ENCODE measurements around the gene NXN. TPM values are rescaled to one million over a fixed set of nuclear protein-coding genes. Genes with fewer than 3 reads are reported as not detected.
A peak's percentile ranks its signal among the peaks of the same experiment; 100 is the strongest.
"Not testable (repeated sequence)": the region's sequence is repeated elsewhere in the genome, so short reads cannot be mapped to it uniquely, and the experiment has no call there.

NXN gene
- polyA plus RNA-seq, 1 experiment = 88.8 TPM

DNA sequence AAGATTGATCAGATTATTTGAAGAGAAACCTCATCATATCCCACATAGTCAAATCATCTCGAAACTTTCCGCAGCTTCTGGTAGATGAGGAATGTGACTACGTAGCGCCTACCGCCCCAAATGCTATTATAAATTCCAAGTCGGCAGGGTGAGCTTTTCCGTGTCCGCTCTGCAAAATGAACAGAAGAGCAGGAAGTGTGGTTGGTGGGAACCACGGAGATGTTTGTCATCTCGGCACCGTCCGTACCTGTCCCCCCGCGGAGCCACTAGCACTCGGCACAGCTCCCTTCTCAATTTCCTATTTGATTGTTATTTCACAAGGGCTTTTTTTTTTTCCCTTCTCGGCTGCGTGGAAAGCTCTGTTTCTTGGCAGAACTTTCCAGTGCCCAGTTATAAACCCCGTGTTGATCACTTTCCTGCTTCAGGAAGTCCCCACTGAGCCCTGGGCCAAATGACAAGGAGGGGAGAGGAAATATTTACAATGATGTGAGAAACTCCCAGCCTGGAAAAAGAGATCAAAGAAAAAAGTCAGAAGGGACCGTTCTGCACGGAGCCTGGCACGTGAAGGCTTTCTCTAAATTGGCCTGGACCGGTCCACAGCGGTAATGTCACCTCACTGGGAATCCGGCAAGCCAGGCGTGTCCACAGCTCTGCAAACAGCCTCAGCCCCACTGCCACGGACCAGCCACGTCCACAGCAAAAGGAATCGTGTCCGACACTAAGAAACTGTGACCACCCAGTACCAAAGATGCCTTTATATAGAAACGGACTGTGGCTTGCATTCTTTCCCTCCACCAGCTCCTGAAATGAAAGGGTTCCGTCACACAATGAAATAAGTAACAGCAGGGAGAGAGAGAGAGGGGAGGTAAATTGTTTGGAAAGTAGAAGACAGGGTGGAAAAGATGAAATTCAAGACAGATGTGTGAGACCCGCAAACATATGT is 132.4 kb downstream of the NXN start:
- CTCF ChIA-PET = no interaction called here

GRCh38 chr17:841313-841712 is 138.3 kb downstream of the NXN start:
- DNase-seq (ENCODE audit: low read depth) = no peak
- H3K4me3 ChIP-seq (ENCODE audit: low read depth, low read length) = no peak overlapping the region
- POLR2A ChIA-PET = no interaction called here
- H3K27me3 ChIP-seq (ENCODE audit: control insufficient read depth, insufficient read depth, low read length) = no peaks in the 10 kb centered on the region
- TF ChIP-seq, protein P1, sequence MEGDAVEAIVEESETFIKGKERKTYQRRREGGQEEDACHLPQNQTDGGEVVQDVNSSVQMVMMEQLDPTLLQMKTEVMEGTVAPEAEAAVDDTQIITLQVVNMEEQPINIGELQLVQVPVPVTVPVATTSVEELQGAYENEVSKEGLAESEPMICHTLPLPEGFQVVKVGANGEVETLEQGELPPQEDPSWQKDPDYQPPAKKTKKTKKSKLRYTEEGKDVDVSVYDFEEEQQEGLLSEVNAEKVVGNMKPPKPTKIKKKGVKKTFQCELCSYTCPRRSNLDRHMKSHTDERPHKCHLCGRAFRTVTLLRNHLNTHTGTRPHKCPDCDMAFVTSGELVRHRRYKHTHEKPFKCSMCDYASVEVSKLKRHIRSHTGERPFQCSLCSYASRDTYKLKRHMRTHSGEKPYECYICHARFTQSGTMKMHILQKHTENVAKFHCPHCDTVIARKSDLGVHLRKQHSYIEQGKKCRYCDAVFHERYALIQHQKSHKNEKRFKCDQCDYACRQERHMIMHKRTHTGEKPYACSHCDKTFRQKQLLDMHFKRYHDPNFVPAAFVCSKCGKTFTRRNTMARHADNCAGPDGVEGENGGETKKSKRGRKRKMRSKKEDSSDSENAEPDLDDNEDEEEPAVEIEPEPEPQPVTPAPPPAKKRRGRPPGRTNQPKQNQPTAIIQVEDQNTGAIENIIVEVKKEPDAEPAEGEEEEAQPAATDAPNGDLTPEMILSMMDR (IDR thresholded peaks at IDR 0.05; ENCODE audit: insufficient read depth, low read depth, low read length) = no peak
- CTCF ChIA-PET = no interaction called here
- peaks cover 5% of the 10 kb centered on the region; the same call in 1 of the 2 replicates for H3K36me3 ChIP-seq (ENCODE audit: control insufficient read depth, insufficient read depth, low read length)

More for the DNA sequence above, 132.4 kb downstream of the NXN start:
- POLR2A ChIA-PET = interaction anchor here (0.6 kb wide), 1 partner anchor 126 kb away, joined by 7 read pairs; no protein-coding TSS in a partner anchor
- DNase-seq (ENCODE audit: low read depth) = no peak
- H3K4me3 ChIP-seq (ENCODE audit: low read depth, low read length) = no peak overlapping the region
- TF ChIP-seq, protein P1 (IDR thresholded peaks at IDR 0.05; ENCODE audit: insufficient read depth, low read depth, low read length) = no peak
- no peaks in the 10 kb centered on the region for H3K27me3 ChIP-seq (ENCODE audit: control insufficient read depth, insufficient read depth, low read length)
- peaks cover 7% of the 10 kb centered on the region for H3K36me3 ChIP-seq (ENCODE audit: control insufficient read depth, insufficient read depth, low read length)

DNA sequence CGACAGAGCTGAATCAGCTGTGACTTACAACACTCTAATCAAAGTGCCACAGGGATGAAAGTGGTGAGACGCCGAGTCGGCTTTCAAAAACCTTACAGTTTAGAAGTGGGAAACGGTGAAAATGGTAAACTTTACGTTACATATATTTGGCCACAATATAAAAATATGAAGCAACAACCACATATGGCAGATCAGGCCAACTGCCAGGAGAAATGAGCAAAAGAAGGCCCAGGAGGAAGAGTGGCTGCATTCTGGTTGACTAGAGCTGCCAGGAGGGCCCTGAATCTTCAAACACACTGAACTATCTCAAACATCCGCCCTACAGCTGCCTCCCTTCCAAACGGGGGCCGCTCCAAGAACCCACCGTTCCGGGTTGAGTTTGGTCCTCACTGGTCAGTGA is 141.1 kb downstream of the NXN start:
- no peak overlapping the region for H3K4me3 ChIP-seq (ENCODE audit: low read depth, low read length)
- ChIA-PET POLR2A (no interaction called here), CTCF (interaction anchor here (0.6 kb wide), 1 partner anchor 104 kb away, joined by 3 read pairs; no protein-coding TSS in a partner anchor)
- H3K27me3 ChIP-seq (ENCODE audit: control insufficient read depth, insufficient read depth, low read length) = no peaks in the 10 kb centered on the region
- DNase-seq (ENCODE audit: low read depth) = no peak
- TF ChIP-seq, protein P1 (IDR thresholded peaks at IDR 0.05; ENCODE audit: insufficient read depth, low read depth, low read length) = no peak
- H3K36me3 ChIP-seq (ENCODE audit: control insufficient read depth, insufficient read depth, low read length) = peaks cover 5% of the 10 kb centered on the region; the same call in 1 of the 2 replicates

DNA sequence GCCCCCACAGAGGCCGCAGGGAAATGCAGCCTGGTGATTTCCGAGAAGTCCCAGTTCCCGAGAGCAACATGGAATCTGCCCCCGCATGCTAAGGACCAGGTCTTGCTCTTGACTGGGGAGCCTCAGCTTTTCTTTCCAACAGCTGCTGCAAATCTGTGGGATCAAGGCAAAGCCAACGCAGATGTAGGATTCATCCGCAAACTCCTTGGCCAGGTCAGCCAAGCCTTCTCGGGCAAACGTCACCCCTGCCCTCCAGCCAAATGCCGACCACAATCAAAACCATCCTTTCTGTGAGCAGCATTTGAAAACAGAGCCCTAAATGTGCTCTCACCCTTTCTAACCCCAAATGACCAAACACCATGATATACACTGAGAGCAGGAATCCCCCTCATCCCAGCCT is 143.4 kb downstream of the NXN start:
- TF ChIP-seq, protein P1 (IDR thresholded peaks at IDR 0.05; ENCODE audit: insufficient read depth, low read depth, low read length) = no peak
- Histone ChIP-seq H3K36me3 (ENCODE audit: control insufficient read depth, insufficient read depth, low read length) (peaks cover 3% of the 10 kb centered on the region; the same call in 1 of the 2 replicates), H3K4me3 (ENCODE audit: low read depth, low read length) (no peak overlapping the region), H3K27me3 (ENCODE audit: control insufficient read depth, insufficient read depth, low read length) (no peaks in the 10 kb centered on the region)
- ChIA-PET POLR2A (no interaction called here), CTCF (interaction anchor here (0.8 to 1.9 kb wide), 3 partner anchors 16 to 145 kb away, joined by 3 to 6 read pairs (median 3); no protein-coding TSS in a partner anchor)
- DNase-seq (ENCODE audit: low read depth) = peak; percentile 62

- not testable (repeated sequence) for H3K27me3 ChIP-seq (ENCODE audit: control insufficient read depth, insufficient read depth, low read length); H3K4me3 ChIP-seq (ENCODE audit: low read depth, low read length); DNase-seq (ENCODE audit: low read depth); H3K36me3 ChIP-seq (ENCODE audit: control insufficient read depth, insufficient read depth, low read length)
- ChIA-PET POLR2A (interaction anchor here (0.7 kb wide), 1 partner anchor 145 kb away, joined by 9 read pairs; no protein-coding TSS in a partner anchor), CTCF (interaction anchor here (0.8 to 1.9 kb wide), 2 partner anchors 44 to 145 kb away, joined by 3 to 6 read pairs; no protein-coding TSS in a partner anchor)
Observed at GRCh38 chr17:835721-836120, 143.9 kb downstream of the NXN start.
